Measurements from ENCODE around the gene UNC79.

The UNC79 gene

DNA sequence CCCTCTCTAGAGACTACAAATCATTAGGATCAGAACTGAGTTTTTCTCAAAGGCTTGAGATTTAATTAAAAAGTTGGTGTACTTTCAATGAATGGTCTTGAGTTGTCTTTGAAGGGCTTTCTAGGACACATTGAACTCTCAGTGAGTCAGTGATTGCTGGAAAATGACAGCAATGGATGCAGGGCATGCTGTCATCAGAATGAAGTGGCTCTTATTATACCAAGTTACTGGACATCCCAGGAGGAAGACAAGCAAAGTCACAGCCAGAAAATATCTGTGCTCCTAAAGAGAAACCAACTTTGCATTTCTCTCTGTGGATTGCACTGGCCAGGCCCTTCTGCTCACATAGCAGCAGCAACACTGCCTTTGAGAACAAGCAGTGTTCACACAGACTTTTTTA is 244.9 kb downstream of the UNC79 start:
- no peak for DNase-seq

DNA sequence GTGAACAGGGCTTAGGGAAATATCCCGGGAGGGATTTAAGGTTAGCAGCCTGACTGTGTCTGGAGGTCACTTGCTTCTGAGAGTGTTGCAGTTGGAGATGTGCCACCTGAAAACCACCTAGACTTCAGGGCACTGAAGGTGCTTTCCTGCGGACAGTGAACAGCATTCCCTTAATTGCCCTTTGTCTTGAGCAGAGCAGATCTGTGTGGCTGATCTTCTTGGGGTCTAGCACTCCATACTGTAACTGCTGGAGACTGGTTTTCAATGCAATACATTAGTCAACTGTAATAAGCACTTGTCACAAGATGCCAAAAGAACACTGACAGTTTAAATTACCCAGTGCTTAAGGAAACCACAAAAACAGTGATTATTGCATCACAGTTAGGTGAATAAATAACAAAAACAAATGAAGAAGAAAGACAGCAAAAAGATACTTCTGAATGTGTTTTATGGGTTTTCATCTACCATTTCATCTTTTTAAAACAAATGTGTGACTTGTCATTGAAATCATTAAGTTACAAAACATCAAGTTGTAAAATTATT is 245.7 kb downstream of the UNC79 start:
- DNase-seq: no peak

DNA sequence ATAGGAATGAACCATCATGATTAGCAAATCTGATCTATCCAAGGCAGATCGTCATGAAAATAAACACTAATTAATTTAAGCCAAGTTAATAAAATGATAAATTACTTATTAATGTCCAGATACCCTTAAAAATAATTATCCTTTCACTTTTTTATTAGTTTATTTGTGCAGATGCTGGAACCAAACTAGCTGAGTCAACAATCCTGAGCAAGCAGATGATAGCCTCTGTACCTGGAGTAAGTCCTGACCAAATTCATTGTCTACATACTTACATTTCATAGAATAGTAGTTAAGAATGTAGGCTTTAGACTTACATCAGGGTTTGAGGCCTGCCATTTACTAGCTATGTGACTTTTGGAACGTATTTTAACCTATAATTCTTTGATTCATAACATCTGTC is 251.7 kb downstream of the UNC79 start:
- DNase-seq: no peak

DNA sequence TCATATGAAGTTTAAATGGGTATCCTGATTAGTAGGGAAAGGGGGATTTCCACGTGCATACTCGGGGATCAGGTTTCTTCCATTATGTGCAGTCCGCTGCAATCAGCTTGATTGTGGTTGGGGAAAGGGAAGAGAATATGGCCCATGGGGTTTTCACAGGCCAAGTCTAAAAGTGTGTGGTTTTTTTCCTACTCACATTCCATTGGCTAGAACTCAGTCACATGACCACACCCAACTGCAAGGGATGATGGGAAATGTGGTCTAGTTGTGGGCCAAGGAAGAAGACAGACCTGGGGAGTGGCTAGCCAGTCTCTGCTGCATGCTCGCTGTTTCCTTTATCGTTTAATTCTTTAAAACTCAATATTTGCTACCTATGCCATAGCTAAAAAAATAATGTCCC is 252.5 kb downstream of the UNC79 start:
- peak; percentile 2 for DNase-seq

DNA sequence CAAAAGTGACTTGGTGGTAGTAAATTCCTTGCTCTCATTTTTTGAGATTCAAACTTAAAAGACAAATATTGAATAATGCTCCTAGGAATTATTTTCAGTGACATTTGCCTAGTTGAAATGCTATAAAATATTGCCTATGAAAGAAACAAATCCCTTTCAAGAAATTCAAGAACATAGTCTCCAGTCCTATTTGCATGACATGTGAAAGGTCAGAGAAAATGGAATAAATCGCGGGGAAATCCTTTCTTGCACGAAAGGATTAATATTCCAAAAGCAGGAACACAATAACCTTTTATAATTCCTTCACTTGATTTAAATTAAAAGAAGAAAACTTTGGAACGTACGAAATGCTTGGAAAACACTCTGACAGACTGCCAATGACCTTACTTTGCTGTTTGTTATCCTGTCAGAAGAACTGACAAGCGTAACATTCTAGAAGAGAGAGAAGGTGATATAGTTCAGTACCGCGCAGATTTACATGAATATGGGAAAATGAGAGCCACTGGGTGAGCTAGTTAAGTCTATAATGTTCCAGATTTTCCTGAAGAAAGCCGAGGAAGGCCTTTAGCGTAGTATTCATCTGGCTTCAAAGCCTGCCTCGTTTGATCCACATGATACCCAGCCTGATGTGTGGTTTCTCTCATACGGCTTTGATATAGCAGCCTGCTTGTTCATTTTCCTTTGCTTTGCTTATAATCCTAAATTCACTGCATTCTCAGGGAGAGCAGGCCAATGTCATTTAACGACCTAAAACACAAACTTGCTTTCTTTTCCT is 254.6 kb downstream of the UNC79 start:
- DNase-seq: no peak

DNA sequence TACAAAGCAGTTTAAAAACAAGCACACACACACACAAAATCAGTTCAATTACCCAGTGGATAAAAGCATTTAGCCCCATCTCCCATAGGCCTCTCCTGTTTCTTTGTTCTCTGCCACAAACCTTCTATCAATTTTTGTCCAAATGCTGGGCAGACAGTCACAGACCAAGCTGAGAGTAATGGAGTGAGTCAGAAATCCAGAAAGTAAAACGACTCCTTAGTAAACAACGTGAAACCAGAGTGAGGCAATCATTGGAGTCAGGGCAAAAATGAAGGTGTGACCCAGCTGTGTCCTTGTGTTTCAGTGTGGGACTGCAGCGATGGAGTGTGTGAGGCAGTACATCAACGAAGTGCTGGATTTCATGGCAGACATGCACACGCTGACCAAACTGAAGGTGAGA is 255.5 kb downstream of the UNC79 start:
- no peak for DNase-seq

DNA sequence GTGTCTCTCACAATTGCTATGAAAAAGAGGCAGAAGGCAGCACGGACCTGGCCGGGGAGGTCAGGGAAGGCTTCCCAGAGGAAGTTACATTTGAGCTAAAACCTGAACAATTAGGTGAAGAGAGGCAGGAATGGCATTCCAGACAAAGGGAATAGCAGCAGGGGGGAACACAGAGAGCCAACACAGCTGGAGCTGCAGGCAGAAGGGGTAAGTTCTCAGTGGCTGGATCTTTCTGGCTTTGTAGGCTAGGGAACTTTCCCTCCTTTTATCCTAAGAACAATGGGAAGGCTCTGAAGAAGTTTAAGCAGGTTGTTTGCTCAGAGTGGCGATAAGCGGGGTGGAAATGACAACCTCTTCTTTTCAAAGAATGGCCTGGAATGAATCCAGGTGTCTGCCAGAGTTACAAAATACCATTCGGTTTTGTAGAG is 257.5 kb downstream of the UNC79 start:
- no peak for DNase-seq

DNA sequence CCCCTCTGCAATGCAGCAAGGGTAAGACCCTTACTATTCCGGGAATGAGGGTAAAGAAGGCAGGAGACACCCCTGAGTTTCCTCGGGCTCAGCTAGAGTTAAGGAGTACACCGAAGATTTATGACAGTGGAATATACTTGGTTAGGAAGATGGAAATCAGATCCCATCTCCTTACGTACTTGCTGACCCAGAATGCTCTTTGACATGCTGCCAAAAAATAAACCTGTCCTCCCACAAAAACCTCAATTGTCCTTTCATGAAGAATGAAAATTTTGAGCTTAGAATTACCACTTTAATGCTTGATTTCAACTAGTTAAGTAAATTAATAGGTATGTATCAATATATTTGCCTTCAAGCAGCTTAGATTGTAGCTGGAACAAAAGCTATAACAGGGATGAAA is 258.1 kb downstream of the UNC79 start:
- no peak for DNase-seq

DNA sequence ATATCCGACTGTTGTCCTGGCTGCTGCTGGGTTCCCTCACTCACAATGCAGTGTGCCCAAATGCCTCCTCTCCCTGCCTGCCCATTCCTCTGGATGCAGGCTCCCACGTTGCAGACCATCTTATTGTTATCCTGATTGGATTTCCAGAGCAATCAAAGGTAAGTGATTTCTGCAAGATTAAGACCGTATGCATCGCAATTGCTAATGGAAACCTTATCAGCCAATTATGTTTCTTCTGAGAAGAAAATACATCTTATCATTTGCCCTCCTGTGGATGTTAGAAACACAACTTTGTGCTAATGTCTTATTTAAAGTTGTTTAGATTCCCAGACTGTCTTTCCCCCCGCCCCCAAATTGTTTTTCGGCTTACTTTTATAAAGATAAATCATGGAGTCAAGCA is 259.4 kb downstream of the UNC79 start:
- DNase-seq: no peak

DNA sequence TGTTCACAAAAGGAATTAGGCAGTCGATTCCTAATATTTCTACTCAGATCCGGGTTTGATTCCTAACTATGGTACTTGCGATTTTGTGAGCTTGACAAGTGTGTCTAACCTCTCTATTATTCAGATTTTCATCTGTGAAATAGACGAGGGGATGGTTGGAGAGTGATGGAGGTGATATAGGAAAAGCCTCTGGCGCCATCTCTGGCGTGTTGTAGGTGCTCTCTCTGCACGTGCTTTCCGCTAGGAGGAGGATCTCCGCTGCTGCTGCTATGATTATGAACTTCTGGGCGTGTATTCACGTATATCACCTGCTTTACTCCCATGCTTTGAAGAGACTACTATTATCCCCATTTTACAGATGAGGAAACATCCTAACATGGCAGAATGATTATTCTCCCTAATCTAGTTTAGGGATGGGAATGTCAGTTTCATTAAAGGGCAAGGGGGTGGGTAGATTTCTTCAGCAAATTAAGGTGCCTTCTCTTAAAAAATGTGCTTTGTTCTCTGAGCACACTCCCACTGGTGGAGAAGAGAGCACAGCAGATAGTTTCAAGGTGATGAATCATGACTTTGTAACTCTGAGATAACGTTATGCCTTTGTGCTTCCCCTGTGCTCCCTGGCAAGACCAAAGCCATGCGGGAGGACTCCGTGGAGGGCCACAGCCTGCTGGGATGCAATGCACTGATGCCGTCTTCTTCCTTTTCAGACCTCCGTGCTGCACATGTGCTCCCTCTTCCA is 260.5 kb downstream of the UNC79 start:
- DNase-seq: no peak

DNA sequence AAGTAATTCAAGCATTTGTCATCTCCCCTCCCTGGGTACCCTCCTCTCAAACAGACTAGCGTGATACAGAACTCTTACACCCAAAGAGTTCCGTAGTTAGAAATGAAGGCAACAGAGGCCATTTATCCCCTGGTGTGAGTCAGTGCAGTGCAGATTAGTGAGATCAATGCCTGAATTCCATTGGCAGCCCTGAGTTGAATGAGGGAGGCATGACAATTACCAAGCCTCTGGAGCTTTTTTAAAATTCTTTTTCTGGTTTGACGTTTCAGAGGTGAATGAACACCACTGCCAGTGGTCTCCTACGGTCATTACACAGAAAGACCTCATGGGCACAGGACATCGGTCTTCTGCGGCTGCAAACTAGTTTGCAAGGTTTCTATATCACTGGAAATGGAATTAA is 263.2 kb downstream of the UNC79 start:
- no peak for DNase-seq

DNA sequence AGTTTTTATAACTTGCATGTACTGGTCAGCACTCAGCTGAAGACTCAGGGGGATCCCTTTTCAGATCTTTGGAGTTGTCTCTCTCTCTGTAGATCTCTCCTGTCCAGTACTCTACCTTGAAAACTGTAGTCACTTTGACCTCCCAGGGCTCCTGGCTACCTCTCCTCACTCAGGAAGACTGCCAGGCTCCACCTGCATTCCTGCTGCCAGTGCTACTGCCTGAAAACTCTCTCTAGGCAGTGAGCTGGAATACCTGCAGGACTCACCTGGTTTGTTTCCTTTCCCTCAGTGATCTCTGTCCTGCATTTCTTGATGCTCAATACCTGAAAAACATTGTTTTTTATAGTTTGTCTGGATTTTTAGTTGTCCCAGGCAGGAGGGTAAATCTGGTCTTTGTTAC is 270.2 kb downstream of the UNC79 start:
- DNase-seq: no peak

DNA sequence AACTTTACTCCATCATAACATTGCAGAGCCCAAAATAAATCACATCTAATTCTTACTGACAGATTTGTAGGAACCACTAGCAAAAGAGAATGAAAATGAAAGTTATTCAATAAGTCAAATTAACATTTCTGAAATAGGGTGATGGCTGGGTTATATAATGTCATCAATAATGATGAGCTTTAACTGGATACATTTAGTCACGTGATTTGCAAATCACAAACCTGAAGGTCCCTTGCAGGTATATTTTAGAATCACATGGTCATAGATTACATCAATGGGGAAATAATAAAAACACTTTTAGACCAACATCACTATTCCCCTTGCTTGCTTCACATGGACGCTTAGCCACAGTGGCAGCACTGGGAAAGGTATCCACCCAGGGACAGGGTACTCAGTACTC is 270.8 kb downstream of the UNC79 start:
- DNase-seq: no peak

DNA sequence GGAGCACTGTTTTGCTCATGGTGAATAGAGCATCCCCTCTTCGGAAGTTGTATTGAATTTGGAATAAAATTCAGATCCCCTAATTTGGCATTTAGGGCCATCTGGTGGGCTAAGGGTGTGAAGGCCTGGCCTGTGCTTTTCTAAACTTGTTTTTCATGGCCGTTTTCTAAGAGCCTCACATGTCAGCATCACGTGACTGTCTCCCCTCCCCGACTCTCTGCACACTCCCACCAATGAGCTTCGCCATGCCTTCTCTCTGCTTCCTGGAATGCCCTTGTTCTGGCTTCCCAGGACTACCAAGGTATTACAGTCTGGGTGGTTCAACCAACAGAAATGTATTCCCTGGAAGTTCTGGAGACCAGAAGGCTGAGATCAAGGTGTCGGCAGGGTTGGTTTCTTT is 272.2 kb downstream of the UNC79 start:
- no peak for DNase-seq

DNA sequence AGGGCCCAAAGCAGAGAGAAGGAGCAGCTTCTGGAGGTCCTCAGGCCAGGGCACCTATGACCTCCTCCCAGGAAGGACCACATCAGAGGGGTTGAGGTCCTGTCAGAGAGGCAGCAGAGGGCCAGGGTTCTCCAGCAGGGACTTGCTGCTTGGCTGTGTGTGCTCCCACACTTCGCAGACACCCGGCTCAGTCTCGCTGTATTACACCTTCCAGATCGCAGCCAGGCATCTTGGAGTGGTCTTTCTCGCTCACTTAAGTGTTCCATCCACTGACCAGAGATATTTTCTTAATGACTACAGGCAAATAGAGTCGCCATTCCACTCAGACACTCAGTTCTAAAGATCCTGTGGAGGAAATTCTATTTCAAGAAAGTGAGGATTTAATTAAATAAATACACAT is 273.2 kb downstream of the UNC79 start:
- no peak for DNase-seq

DNA sequence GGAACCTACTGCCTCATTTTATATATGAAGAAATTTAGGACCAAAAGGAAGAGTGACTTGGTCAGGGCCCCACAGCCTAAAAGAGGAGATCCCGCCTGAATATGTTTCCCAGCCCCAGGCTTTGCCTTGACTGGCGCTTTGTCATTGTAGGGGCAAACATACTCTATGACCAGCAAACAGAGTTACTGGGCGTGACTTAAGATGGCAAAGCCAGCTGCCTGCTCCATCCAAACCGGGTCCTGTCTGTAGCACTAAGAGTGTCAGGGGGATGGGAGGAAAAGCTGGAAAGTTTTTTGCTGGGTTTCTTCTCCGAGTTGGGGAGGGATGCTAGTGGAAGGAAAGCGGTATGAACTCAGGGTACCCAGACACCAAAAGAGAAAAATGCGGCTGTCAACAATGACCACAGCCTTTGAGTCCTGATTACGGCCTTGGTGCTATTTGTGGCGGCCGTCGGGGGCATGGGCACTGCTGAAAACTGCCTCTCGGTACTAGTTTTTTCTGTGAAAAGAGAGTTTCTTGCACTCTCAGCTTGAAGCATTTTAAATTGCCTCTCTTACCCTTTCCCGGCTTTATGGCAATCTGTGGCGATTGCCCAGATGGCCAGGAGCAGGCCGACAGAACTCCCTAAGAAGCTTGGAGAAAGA is 274.9 kb downstream of the UNC79 start:
- no peak for DNase-seq

DNA sequence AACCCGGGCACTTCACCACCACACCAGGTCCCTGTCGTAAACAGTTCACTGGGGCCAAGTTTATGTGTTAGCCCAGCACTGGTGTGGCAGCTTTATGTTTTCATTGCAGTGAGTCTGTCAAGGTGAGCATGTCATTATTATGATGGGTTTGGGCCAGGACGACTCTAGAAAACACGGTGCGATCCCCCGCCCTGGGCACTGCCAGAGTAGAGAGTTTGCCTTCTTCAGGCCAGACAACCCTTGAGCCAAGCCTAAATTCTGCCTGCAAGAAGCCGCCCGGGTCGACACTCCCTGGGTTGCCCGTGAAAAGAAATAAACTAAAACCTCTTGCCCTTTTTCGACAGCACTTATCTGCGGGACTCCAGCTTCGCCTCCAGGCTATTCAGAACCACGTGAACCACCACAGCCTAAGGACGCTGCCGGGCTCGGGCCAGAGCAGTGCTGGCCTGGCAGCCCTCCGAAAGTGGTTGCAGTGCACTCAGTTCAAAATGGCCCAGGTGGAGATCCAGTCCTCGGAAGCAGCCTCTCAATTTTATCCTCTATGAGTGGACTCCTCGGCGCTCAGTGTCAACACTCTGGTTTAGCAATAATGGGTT is 275.7 kb downstream of the UNC79 start:
- DNase-seq: no peak

DNA sequence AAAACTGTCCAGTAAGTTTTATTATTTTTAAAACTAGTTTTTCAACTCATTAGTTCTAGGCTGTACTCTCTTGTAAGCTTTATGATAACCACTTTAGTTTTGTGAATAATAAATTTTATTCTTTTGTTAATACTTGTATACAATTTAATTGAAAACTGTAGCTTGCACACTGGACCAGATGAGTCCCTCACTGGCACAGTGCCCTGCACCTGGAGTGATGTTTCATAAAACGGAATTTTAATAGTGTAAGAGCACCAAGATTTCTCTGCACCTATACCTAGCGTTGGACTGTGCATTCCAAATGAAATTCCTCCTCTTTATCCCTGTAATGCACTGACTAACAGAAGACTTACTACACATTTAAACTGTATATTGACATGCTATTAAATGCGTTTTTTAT is 276.7 kb downstream of the UNC79 start:
- no peak for DNase-seq

DNA sequence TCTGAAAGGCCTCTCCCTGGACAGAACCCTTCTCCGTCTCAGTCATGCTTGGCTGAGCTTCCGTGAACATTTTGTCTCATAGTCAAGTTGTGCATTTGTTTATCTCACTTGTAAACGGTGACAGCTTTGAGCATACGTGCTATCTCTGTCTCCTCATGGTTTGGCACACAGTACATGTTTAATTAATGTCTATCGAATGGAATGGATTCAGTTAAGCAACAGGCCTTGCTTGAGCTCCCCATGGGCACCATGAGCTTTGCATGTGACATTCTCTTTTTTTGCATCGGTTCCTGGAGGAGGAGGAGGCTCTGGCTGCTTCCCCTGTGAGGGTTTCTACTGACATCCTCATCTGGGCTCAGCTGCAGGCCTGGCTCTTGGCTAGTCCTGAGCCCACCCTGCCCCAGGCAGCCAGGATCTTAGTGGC is 277.6 kb downstream of the UNC79 start:
- no peak for DNase-seq

DNA sequence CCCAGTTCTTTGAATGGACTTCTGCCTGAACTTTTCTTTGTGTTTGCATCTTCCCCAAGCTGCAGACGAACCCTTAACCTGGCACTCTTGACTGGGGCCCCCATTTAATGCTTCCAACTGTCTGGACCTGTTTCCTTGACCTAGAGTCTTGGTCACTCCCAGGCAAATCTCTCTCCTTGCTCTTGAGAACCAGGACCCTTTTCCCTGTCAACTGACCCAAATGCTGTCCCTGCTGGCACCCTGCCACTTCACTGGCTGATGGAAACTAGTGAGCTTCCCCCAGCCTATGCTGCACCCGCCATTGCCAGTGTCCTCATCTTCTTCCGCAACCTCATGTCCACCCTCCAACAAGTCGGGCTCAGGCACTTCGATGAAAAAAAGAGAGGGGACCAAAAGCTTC is 278.1 kb downstream of the UNC79 start:
- no peak for DNase-seq

DNA sequence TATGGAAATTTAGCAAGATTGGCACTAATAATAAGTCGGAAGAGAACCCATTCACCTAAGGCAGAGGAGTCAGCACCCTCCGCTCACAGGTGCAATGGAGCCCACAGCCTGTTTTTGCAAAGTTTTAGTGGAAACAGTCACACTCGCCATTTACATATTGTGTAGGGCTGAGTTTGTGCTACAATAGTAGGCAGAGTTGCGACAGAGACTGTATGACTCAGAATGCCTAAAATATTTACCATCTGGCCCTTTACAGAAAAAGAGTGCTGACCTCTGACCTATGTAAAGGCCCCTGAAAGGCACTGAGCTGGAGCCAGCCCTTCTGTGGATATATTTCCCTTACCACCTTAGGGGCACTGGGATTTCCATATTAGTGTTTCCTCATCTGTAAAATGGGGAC is 278.5 kb downstream of the UNC79 start:
- no peak for DNase-seq

DNA sequence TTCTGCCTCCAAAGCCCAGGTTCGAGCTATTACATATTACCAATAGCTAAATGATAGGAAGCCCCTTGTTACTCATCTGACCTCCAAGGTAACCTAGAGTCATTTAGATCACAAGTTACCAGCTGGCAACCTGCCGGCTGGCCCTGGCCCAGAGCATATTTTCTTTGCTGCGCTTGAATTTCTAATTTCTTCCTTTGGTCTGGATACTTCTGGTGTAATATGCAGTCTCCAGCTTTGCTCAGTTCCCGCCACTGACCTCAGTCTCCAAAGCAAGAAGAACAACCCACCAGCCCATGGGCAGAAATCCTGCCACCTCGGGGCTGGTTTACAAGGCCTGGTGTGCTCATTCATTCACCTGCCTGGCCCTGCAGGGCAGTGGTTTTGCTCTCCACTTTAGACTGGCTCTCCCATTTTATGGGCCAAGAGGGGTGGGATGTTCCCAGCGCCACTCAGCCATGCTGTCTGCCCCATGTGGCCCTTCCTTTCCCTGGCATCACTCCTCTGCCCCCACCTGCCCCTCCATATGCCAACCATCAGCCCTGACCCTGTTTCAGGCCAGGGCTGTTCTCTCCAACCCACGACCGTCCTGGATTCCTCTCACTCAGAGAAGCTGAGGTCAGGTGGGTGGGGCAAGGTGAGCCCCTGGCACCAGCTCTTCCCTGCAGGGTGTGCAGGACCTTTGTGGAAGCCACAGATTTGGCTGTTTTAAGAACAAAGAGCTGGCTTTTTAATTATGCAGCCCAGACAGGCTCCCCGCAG is 281.5 kb downstream of the UNC79 start:
- no peak for DNase-seq
